ENCODE results near the gene GATAD2B.
"Not testable (repeated sequence)": the region's sequence is repeated elsewhere in the genome, so short reads cannot be mapped to it uniquely, and the experiment has no call there.

The GATAD2B gene

DNA sequence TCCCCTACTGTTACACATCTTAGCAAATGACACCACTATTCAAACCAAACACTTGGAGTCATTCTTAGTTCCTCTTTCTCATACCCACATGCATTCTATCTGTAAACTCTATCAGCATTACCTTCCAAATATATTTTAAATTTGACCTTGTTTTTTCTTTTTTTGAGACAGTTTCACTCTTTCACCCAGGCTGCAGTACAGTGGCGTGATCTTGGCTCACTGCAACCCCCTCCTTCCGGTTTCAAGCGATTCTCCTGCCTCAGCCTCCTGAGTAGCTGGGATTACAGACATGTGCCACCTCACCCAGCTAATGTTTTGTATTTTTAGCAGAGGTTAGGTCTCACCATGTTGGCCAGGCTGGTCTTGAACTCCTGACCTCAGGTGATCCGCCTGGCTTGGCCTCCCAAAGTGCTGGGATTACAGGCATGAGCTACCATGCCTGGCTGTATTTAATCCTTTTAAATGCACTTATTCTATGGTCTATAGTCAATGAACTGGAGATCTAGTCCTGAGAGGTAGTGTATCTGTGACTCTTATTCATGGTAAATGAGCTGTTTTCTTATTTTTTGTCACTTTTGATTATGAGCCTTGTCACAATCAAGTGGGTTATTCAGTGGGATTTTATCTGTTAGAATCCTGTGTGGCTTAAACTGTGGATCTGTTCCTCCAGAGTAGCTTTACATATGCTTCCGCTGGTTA lies 73.1 kb downstream of the GATAD2B start:
- no peak for DNase-seq (ENCODE audit: low read depth)

DNA sequence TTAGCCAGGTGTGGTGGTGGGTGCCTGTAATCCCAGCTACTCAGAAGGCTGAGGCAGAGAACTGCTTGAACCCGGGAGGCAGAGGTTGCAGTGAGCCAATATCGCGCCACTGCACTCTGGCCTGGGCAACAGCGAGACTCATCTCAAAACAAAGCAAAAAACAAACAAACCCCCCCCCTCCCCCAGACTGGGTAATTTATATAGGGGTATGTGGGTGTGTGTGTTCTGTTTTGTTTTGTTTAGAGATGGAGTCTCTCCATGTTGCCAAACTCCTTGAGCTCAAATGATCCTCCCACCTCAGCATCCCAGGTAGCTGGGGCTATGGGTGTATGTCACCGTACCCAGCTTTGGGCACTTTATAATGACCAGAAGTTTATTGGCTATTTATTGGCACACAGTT lies 74.0 kb downstream of the GATAD2B start:
- no peak overlapping the region for H3K4me3 ChIP-seq (ENCODE audit: low read length)
- no peak for DNase-seq (ENCODE audit: low read depth)
- TF ChIP-seq, protein P1, sequence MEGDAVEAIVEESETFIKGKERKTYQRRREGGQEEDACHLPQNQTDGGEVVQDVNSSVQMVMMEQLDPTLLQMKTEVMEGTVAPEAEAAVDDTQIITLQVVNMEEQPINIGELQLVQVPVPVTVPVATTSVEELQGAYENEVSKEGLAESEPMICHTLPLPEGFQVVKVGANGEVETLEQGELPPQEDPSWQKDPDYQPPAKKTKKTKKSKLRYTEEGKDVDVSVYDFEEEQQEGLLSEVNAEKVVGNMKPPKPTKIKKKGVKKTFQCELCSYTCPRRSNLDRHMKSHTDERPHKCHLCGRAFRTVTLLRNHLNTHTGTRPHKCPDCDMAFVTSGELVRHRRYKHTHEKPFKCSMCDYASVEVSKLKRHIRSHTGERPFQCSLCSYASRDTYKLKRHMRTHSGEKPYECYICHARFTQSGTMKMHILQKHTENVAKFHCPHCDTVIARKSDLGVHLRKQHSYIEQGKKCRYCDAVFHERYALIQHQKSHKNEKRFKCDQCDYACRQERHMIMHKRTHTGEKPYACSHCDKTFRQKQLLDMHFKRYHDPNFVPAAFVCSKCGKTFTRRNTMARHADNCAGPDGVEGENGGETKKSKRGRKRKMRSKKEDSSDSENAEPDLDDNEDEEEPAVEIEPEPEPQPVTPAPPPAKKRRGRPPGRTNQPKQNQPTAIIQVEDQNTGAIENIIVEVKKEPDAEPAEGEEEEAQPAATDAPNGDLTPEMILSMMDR (conservative IDR thresholded peaks at IDR 0.05; ENCODE audit: low read depth, low read length), result no peak

More for the DNA sequence above, 73.1 kb downstream of the GATAD2B start:
- TF ChIP-seq, protein P1 (conservative IDR thresholded peaks at IDR 0.05; ENCODE audit: low read depth, low read length), result no peak
- H3K4me3 ChIP-seq (ENCODE audit: low read length), result no peak overlapping the region

DNA sequence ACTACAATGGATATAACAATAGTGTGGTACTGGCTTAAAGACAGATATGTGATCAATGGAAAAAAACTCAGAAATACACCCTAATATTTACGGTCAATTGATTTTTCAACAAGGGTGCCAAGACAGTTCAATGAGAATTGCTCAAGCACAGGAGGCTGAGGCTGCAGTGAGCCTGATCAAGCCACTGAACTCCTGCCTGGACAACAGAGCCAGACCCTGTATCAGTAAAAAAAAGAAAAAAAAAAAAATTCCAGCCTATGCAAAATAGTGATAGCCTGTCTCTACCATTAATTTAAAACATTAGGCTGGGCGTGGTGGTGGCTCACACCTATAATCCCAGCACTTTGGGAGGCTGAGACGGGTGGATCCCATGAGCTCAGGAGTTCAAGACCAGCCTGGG lies 77.6 kb downstream of the GATAD2B start:
- no peak for DNase-seq (ENCODE audit: low read depth)
- TF ChIP-seq, protein P1 (conservative IDR thresholded peaks at IDR 0.05; ENCODE audit: low read depth, low read length), result no peak
- no peak overlapping the region for H3K4me3 ChIP-seq (ENCODE audit: low read length)

DNA sequence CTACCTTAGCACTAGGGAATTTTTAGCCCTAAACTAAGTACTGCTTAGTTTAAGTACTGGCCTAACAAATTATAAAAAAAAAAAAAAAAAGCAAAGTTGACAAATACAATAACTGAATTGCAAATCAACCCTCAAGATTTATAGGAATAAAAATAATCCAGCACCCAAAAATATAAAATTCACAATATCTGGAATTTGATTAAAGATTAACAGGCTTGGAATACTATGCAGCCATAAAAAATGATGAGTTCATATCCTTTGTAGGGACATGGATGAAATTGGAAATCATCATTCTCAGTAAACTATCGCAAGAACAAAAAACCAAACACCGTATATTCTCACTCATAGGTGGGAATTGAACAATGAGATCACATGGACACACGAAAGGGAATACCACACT lies 78.4 kb downstream of the GATAD2B start:
- H3K4me3 ChIP-seq (ENCODE audit: low read length); DNase-seq (ENCODE audit: low read depth): not testable (repeated sequence)

DNA sequence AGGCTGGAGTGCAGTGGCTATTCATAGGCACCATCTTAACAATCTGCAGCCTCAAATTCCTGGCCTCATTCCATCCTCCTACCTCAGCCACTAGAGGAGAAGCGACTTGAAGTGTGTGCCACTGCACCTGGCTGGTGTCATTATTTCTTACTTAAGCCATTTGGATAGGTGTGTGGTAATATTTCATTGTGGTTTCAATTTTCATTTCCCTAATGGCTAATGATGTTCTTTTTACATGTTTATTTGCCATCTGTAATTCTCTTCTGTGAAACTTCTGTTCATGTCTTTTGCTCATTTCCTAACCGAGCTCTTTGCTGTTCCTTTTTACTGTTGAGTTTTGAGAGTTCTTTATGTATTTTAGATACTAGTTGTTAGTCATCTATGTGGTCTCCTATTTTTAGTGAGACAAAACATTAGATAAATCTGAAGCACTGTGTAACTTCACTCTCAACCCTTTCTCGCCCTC lies 80.7 kb downstream of the GATAD2B start:
- DNase-seq (ENCODE audit: low read depth), result no peak
- TF ChIP-seq, protein P1 (conservative IDR thresholded peaks at IDR 0.05; ENCODE audit: low read depth, low read length), result no peak
- no peak overlapping the region for H3K4me3 ChIP-seq (ENCODE audit: low read length)

DNA sequence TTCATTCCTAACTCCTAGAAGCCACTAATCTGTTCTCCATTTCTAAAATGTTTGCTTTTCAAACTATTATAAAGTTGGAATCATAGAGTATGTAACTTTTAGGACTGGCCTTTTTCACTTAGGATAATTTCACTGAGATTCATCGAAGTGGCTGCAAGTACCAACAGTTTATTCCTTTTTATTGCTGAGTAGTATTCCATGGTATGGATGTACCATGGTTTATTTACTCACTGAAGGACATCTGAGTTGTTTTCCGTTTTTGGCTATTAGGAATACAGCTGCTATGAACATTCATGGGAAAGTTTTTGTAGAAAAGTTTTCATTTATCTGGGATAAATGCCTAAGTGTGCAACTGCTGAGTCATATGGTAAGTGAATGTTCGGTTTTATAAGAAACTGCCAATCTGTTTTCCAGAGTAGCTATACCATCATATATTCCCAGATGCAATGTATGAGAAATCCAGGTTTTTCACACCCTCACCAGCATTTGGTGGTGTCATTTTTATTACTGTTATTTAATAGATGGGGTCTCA lies 81.2 kb downstream of the GATAD2B start:
- TF ChIP-seq, protein P1 (conservative IDR thresholded peaks at IDR 0.05; ENCODE audit: low read depth, low read length), result no peak
- no peak for DNase-seq (ENCODE audit: low read depth)
- H3K4me3 ChIP-seq (ENCODE audit: low read length), result no peak overlapping the region

DNA sequence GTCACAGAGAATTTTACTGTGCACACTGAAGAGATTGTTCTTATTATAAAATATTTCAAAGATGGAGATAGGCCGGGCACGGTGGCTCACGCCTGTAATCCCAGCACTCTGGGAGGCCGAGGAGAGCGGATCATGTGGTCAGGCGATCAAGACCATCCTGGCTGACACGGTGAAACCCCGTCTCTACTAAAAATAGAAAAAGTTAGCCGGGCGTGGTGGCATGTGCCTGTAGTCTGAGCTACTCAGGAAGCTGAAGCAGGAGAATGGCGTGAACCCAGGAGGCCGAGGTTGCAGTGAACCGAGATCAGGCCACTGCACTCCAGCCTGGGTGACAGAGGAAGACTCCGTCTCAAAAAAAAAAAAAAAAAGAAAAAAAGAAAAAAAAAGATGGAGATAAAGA lies 82.0 kb downstream of the GATAD2B start:
- H3K4me3 ChIP-seq (ENCODE audit: low read length); DNase-seq (ENCODE audit: low read depth): not testable (repeated sequence)

DNA sequence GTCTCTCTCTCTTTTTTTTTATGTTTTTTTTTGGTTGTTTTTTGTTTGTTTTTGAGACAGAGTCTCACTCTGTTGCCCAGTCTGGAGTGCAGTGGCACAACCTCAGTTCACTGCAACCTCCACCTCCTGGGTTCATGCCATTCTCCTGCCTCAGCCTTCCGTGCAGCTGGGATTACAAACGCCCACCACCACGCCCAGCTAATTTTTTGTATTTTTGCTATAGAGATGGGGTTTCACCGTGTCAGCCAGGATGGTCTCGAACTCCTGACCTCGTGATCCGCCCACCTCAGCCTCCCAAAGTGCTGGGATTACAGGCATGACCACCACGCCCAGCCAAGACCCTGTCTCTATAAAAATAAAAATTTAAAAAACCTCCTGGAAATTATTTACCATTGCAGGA lies 88.8 kb downstream of the GATAD2B start:
- H3K4me3 ChIP-seq (ENCODE audit: low read length); DNase-seq (ENCODE audit: low read depth): not testable (repeated sequence)

All from retinal pigment epithelial cell (primary cell).